HG02798 (cell line): Measurements from ENCODE around the gene TBX6.

ENCODE experiments used
- ATAC-seq: cut with Tn5 transposase; IDR thresholded peaks from one replicate; pipeline ENCODE4 v1.9.1; 2021; ENCODE audit warnings: mild to moderate bottlenecking; ENCODE audit not compliant: unreplicated experiment, poor library complexity

Gene TBX6

GRCh38 chr16:30114411-30114810 lies 22.7 kb upstream of the TBX6 start:
- no peak for ATAC-seq

GRCh38 chr16:30113711-30114333 lies 22.1 kb upstream of the TBX6 start:
- ATAC-seq, result no peak

- no peak for ATAC-seq
Measured at GRCh38 chr16:30113031-30113710, 21.4 kb upstream of the TBX6 start, which contains the start of gene GDPD3. TSS of gene GDPD3 (minus strand) at chr16:30113537. CDS start at chr16:30113478, 59 bp downstream.

- no peak for ATAC-seq
Measured at GRCh38 chr16:30112197-30113030, 20.7 kb upstream of the TBX6 start.

- ATAC-seq, result no peak
Measured at GRCh38 chr16:30110661-30111060, 18.9 kb upstream of the TBX6 start.

- no peak for ATAC-seq
Measured at GRCh38 chr16:30108059-30108850, 16.5 kb upstream of the TBX6 start.

- ATAC-seq, result no peak
Measured at GRCh38 chr16:30104492-30104891, 12.8 kb upstream of the TBX6 start.

GRCh38 chr16:30104090-30104489 lies 12.4 kb upstream of the TBX6 start:
- ATAC-seq, result no peak

GRCh38 chr16:30096862-30097563 lies 5.3 kb upstream of the TBX6 start:
- ATAC-seq, result no peak

- peak; percentile 67 for ATAC-seq
Measured at GRCh38 chr16:30096105-30096861, 4.6 kb upstream of the TBX6 start, which contains the start of gene YPEL3. TSS of gene YPEL3 (minus strand) at chr16:30096213. CDS start at chr16:30095482, 731 bp downstream.

GRCh38 chr16:30095166-30096078 lies 3.7 kb upstream of the TBX6 start:
- no peak for ATAC-seq

GRCh38 chr16:30094541-30095165 lies 2.9 kb upstream of the TBX6 start:
- no peak for ATAC-seq

- ATAC-seq, result peak; percentile 45
Measured at GRCh38 chr16:30092373-30093010, 768 bp upstream of the TBX6 start.

- ATAC-seq, result no peak
Measured at GRCh38 chr16:30090610-30091331, 953 bp downstream of the TBX6 start.

- no peak for ATAC-seq
Measured at GRCh38 chr16:30088832-30089624, 2.7 kb downstream of the TBX6 start.
